HUES64 (cell line): ENCODE measurements around the gene CYTH4.

Experiments
- H3K27ac ChIP-seq: 2 replicates; pipeline ENCODE4 v1.7.0; 2013; ENCODE audit warnings: low read depth, low read length, inconsistent platforms
- H3K27me3 ChIP-seq: 2 replicates; pipeline ENCODE4 v1.6.1; 2013; ENCODE audit warnings: mild to moderate bottlenecking, low read length; ENCODE audit not compliant: insufficient read depth
- H3K36me3 ChIP-seq: 2 replicates; pipeline ENCODE4 v1.6.1; 2013; ENCODE audit warnings: mild to moderate bottlenecking, low read length; ENCODE audit not compliant: insufficient read depth
- H3K4me1 ChIP-seq: 2 replicates; pipeline ENCODE4 v1.6.1; 2013; ENCODE audit warnings: mild to moderate bottlenecking, low read length, moderate library complexity; ENCODE audit not compliant: insufficient read depth
- H3K4me3 ChIP-seq: 2 replicates; pipeline ENCODE4 v1.5.1; 2013; ENCODE audit warnings: mild to moderate bottlenecking, low read length, moderate library complexity
- H3K9ac ChIP-seq: 2 replicates; pipeline ENCODE4 v1.6.1; 2013; ENCODE audit warnings: mild to moderate bottlenecking, low read depth, low read length
- H3K9me3 ChIP-seq: 2 replicates; pipeline ENCODE4 v1.6.1; 2013; ENCODE audit warnings: low read depth, low read length; ENCODE audit not compliant: insufficient read depth
- WGBS: fragments of 150-250, 120-280 bp; methylation state at CpG from one replicate; pipeline ENCODE4 v1.1.7; 2013; ENCODE audit warnings: missing lambda C conversion rate; 5-methylcytosine and 5-hydroxymethylcytosine counted together

CYTH4 gene

GRCh38 chr22:37362621-37363020 lies 80.3 kb downstream of the CYTH4 start:
- no peaks in the 10 kb centered on the region for H3K27me3 ChIP-seq
- H3K36me3 ChIP-seq: no peaks in the 10 kb centered on the region
- H3K27ac ChIP-seq: no peak overlapping the region
- WGBS: 96% methylated on average over 3 of the region's 3 CpGs
- no peaks in the 10 kb centered on the region for H3K9me3 ChIP-seq
- no peak overlapping the region for H3K4me3 ChIP-seq
- H3K4me1 ChIP-seq: peaks cover 4% of the 10 kb centered on the region; the same call in 1 of the 2 replicates
- H3K9ac ChIP-seq: no peak overlapping the region

GRCh38 chr22:37363261-37363992 lies 81.1 kb downstream of the CYTH4 start:
- H3K36me3 ChIP-seq: no peaks in the 10 kb centered on the region
- H3K4me3 ChIP-seq: no peak overlapping the region
- 92% methylated on average over 15 of the region's 15 CpGs for WGBS
- H3K27ac ChIP-seq: no peak overlapping the region
- no peaks in the 10 kb centered on the region for H3K27me3 ChIP-seq
- peaks cover 7% of the 10 kb centered on the region; the same call in 1 of the 2 replicates for H3K4me1 ChIP-seq
- no peaks in the 10 kb centered on the region for H3K9me3 ChIP-seq
- H3K9ac ChIP-seq: no peak overlapping the region; the same call in 1 of the 2 replicates
